Activated CD8-positive, alpha-beta memory T cell treated with anti-CD3 and anti-CD28 coated beads for 48 hours (primary cell): ENCODE measurements around the gene C8B.

Experiments
- DNase-seq, 3 experiments: peaks; one replicate each; pipeline ENCODE4 v3.0.0-alpha.2; 2020; ENCODE audit warnings: low read depth in 2 of 3, low spot score in 2 of 3

Gene C8B

DNA sequence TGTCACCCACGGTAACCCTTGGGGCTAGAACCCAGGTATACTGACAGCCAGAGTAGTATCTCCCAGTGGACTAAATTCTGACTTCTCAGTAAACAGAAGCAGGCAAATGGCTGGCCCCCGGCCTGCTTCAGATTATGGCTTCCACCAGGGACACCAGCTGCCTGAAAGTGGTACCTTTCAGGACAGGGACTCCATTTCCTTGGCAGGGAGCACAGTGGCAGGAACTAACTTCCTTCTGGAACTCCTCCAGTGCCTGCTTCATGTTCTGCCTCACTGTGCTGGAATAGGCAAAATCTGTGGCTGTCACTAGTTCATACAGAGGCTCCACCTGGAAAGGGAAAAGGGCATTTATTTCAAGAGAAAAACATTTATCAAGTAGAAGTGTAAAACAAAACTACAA is 32.7 kb downstream of the C8B start:
- DNase-seq: no peak

DNA sequence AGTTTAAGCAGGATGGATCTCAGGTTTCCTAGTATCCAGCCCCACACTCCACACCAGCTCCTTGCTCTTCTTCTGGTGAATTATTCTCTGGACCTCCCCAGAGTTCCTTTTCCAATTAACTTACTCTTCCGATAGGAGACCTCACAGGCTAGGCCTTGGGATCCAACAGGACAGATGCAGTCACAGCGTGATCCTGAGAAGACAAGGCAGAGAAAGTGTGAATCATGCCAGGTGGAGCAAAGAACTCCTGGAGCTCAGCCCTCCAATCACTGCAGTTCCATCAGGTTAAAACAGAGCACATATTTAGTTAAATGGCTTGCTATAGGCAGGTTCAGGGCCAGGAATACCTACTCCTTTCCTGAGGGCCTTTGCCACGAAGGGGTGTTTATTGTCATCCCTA is 34.1 kb downstream of the C8B start:
- DNase-seq: no peak

DNA sequence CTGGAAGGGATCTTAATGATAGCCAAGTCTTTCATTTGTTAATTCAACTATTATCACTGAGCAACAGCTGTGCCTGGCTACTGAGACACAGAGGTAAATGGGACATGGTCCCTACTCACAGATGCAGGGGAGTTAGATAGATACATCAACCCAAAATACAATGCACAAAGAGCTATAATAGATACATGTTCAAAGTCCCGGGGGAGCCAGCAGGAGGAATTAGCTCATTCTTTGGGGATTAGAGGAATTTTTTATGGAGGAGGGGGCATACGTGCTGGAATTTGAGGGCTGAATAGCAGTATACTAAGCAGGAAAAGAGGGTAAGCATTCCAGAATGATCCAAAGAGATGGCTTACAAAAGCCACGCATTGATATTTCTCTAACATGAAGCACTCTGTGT is 34.6 kb downstream of the C8B start:
- DNase-seq: no peak

DNA sequence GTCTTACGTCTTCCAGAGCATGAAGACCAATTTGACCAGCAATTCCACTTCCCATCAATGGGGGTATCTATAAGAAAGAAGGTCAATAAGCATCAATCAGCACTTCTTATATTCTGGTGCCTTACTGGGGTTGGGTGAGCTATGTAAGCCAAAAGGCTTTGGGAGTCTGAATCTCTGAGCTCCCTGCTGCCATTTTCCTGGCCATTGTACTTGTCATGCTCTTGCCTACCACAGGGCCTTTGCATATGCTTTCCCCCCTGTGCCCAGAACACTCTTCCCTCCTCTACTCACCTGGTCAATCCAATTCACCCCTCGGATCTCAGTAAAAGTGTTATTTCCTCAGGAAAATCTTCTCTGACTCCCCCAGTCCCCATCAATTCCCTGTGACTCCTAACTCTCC is 36.3 kb downstream of the C8B start:
- no peak for DNase-seq

DNA sequence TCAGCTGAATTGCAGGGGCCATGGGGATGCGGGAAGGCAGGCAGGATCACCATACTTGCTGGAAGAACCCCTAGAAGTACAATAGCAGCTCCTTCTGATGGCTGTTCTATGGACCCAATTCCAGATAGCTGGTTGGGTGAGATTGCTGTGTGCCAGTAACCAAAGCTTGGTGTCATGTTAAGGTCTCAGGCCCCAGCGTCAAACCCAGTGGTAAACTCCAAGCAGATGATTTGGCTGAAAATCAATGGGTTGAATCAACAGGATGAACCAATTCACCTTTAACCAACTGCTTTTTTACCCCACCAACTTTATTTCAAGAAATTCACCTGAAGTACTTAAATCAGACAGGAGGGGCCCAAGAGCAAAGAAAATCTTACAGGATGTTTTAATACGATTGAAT is 37.8 kb downstream of the C8B start:
- no peak for DNase-seq

DNA sequence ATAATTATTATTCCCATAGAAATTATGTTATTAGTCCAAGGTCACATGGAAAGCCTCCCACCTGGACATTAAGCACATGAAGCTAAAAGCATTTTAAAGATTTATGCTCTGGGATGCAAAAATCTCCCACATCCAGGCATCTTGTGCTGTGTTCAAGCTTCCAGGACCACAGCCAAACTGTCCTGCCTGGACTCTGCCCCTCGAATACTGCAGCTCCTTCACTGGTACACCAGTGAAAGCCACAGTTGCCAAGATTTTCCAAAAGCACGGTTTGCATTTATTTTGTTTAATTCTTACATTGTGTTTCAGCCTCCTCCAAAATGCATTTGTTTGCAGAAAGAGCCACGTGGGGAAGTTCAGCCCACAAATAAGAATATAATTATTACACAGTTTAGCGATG is 38.6 kb downstream of the C8B start:
- no peak for DNase-seq

DNA sequence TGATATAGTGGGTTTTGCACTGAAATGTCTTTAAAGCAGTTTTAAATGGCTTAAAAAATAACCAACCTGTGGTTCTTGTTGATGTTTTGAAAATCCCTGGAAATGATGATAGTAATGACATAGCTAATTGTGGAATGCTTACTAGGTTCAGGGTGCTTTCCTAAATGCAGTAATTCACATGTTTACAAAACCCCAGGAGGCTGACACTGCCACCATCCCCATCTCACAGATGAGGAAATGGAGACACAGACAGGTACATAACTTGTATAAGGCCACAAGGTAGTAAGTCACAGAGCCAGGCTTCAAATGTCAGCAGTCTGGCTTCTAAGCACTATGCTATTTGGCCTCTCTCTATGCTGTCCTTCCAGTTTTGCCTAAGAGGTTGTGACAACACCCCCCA is 40.6 kb downstream of the C8B start:
- DNase-seq: no peak

DNA sequence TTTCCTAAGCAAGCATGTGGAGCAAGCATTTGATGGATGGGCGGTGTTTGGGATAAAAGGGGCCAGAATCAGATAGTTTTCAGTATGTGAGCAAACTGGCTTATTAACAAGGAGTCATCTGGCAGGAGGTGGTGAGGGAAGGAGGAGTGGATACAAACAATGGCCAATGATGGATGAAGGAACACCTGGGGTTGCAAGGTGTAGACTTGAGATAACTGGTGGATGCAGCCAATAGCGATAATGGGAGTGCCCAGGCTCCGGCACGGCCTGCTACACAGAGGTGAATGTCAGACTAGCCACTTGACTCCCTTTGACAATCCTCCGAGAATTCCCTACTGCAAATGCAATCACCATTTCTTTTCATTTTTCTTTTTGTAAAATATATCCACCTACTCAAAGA is 41.7 kb downstream of the C8B start:
- DNase-seq: no peak

DNA sequence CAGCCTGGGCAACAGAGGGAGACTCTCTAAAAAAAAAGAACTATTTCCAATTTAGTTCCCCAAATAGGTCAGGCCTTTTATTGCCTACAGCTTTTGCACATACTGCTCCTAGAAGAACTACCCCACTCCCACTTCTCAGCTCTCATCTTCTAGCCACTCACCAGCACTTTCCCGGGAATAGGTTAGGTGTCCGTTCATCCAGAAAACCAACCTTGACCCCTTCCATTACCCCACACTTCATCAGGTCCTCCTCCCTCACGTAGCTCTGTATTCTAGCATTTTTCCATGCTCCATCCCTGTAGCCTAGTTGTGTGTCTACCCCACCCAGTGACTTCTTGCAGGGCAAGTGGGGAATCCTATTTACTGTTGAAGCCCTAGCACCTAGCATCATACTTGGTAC is 42.6 kb downstream of the C8B start:
- DNase-seq: no peak

DNA sequence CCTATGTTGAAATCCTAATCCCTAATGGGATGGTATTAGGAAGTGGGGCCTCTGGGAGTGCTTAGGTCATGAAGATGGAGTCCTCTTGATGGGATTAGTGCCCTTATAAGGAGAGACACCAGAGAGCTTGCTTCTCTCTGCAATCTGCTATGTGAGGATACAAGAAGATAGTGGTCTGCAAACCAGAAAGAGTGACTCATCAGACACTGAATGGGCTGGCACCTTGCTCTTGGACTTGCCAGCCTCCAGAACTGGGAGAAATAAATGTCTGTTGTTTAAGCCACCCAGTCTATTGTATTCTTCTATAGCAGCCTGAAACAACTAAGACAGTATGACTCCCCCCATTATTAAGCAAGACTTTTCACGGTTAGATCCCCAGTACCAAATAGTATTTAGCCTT is 43.3 kb downstream of the C8B start:
- DNase-seq: no peak

DNA sequence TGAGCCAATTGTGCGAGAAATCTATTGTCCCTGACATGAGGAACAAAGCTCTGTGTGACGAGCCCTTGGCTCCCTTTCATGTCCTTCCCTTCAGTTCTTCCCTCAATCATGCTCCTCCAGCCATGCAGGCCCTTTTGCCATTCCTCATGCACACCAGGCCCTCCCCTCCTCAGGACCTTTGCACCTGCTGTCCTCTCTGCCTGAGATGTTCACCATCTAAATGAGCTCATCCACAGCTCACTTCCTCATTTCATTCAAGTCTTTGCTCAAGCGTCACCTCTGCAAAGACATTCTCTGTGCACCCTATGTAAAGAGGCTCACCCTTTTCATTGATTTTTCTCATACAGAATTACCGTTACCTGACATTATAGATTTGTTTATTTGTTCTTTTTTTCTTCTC is 43.7 kb downstream of the C8B start:
- DNase-seq: no peak

DNA sequence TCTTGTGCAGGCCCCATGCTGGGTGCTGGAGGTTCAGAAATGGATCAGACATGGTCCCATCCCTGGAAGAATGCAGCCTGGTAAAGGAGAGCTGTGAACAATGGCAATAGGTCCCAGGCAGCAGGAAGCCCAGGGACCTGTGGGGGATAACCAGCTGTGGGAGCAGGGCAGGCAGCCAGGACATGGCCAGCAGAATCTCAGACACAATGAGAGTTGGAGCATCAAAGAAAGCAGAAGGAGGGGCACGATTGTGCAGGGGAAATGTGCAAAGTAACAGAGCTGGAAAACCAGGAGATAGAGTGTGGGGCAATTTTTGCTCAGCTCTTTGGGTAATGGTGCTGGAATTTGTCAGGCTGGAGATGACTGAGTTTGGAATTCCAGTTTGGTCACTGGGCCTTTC is 44.3 kb downstream of the C8B start:
- DNase-seq: no peak

DNA sequence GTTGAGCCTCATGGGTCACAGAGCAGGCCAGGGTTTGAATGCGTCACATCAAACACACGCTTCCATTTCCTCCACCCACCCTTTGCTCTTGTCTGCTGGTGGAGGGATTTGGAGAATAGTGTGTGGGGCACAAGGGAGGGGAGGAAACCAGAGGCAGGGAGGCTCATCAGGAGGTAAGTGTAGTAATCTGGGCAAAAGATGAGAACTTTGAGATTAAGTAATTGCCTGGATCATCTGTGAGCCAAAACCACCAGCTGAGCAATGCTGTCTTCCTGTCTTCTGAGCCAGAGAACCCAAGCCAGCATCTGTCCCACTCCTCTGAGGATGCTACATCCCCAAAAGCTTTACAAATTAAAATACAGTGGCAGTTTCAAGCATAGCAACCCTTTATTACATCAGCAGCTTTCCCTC is 45.2 kb downstream of the C8B start:
- no peak for DNase-seq

DNA sequence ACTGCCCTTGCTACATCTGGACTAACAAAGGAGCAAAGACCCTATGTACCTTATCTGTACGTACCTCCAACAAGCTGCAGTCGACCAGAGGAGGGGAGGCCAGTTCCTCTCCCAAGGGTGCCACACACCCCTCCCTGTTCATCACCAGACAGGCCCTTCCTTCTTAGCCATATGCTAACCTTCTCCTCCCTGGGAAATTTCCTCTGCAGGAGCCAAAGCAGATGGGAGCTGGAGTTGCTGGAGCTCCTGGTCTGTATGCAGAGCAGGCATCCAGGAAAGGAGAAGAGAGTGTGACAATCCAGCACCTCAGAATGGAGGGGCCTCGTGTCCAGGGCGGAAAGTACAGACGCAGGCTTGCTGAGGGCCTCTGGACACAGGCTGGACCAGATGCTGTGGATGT is 48.5 kb downstream of the C8B start:
- DNase-seq: no peak

DNA sequence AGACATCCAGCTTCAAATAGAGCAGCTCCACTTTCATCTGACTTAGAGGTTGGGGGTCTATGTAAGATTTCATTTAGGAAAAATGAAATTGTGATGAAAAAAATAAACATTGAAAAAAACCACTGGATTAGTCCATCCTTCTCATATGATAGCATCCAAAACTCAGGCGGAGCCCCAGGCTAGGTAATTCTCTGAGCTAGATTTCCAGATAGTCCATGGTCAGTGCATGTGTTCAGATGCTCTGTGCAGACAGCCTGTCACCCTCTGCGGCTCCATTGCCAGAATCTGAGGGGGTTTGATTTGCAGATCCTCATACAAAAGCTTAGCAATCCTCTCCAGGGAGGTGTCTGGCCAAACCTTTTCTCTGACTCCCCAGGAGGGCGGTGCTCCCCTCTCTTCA is 49.2 kb downstream of the C8B start:
- no peak for DNase-seq

DNA sequence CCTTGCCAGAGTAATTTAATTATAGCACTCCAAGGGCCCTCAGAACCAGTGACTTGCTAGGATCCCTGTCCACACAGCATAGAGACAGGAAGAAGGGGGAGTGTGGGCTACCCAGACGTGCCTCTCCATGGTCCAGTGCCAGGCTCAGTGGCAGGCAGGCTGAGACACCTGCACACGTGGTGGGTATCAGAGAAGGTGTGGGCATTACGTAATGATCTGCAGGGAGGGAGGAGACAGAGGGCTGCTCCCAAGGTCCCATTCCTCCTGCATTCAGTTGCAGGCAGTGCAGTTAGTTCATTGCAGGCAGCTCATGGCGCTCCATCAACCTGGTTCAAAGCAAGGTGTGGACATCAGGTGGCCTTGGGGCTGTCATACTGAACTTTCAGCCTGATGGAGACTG is 49.9 kb downstream of the C8B start:
- no peak for DNase-seq

DNA sequence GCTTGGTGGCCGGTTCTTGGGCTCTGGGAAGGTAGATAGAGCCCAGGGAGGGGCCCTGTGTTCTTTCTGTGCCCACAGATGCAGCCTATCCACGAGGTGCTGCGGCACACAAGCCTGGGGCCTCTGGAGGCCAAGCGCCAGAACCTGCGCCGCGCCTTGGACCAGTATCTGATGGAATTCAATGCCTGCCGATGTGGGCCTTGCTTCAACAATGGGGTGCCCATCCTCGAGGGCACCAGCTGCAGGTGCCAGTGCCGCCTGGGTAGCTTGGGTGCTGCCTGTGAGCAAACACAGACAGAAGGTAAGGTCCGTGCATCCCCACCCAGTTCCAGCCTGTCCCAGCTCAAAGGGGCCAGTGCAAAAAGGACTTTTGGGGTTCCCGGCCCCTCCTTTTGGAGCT is 53.5 kb downstream of the C8B start:
- no peak for DNase-seq

DNA sequence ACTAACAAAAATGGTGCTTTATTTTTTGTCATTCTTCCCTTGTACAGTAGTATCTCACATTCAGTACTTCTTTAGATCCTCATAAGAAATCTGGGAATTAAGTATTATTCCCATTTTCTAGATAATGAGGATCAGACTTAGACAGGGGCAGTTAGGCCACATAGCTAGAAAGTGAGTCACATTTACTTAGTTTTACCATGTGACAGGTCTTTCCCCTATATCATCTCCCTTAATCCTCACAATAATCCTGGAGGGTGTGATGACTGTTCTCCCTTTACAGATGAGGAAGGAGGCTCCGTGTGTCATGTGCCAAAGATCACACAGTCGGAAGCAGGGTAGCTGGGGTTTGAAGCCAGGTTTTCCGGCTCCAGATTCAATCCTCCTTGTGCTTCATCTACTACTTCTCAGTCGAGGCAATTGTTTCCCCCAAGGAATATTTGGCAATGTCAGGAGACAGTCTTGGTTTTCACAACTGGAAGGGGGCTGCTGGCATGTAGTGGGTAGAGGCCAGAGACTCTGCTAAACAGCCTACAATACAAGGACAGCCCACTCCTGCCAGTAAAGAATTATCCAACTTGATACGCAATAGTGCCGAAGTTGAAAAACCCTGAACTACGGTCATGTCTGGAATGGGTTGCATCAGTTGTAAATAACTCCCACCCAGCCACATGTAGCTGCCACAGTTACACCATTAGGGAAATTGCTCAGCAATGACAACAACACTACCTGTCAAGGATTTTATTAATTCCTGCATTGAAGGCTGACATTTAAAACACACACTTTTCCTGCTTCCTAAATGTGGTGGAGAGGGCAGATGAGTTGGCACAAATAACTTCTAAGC is 54.5 kb downstream of the C8B start:
- DNase-seq: no peak

DNA sequence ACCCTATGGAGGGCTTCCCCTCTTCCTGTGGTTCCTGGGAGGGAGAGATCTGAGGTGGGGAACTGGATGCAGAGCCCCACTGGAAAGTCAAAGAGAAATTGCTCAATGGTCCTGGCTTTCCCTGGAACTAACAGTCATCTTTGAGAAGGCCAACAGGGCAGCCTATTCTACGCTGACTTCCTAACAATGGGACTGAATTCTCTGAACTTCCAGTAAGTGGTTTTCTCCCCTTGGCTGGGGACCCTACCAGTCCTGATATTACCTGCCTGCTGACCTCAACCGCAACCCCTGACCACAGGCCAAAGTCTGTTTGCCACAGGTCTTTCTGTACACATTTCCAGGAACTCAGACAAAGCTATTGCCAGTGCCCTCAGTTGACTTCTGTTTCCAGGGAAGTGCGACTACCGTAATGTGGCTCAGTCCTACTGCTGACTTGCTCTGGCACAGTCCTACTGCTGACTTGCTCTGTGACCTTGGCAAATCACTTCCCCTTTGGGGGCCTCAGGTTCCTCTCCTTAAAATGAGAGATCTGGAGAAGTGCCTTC is 55.3 kb downstream of the C8B start:
- no peak for DNase-seq

DNA sequence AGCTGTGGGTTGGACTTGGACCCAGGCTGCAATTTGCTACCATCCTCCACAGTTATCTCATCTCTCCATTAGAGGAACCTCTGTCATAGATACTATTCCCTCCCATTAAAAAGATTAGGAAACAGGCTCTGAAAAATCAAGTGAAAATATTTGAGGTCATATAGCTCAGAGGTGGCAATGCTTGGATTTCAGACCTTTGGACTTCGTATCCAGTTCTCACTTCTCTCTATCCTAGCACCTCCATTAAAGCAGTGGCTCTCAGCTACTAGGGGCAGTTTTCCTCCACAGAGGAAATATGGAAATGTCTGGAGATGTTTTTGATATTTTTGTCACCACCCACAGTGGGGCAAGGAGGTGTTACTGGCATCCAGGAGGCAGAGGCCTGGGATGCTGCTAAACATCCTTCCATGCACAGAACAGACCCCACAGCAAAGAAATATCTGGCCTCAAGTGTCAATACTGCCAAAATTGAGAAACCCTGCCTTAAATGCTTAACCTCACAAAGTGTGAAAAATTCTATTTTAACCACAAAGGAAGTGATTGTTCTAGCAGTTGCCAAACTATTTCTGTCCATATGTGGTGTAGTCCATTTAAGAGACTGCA is 57.1 kb downstream of the C8B start:
- DNase-seq: no peak

DNA sequence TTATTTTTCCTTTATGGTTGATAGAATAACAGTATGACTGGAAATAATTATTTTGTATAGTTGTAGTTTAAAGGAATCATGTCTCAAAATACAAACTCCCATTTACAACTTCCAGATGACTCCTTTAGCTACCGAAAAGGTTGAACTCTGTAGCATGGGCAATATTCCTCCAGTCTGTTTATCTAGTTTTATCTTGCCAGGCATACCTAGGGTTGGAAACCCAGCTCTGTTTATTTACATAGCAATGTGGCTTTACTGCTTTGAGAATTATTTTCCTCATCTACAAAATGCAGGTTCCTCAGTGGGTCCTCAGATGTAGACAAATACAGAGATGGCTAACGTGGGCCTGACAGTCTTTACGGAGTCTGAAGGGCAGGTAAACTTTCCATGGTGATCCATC is 60.1 kb downstream of the C8B start:
- DNase-seq: no peak

DNA sequence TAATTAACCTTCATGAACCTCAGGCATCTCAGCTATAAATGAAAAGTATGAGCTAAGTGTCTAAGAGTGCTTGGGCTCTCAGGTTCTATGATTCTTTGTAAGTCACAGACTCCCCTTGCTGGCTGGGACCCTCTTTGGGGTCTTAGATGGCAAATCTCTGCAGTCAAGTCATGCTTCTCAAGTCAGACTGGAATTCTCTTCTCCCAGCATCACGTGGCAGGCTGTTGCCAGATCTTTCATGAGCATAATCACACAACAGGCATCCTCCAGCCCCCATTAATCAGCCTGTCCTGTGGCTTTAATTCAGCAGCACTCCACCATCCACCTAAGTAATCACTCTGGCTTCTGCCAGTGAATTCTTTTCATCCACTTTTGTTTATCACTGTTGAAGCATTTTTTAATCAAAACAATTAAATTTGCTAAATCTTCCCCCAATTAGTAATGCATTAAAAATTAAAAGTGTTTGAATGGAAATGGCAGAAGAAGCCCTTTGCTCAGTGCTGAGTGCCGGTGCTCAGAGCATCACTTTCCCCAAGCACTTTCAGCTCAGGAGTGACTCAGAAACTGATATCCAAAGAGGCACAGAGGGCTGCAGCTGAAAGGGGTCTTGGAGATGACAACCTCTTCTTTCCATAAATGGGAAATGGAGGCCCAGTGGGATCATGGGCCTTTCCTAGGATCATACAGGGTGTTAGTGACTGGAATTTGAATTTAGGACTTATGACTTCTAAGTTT is 61.0 kb downstream of the C8B start:
- no peak for DNase-seq
